Measurements from ENCODE around the gene UBR4.
A peak's percentile ranks its signal among the peaks of the same experiment; 100 is the strongest.

The UBR4 gene

GRCh38 chr1:19061798-19062197 is 148.3 kb downstream of the UBR4 start:
- DNase-seq (ENCODE audit: extremely low read depth in 1 of 2, low read depth in 1 of 2), result no peak

GRCh38 chr1:19061343-19061742 is 148.7 kb downstream of the UBR4 start:
- DNase-seq (ENCODE audit: extremely low read depth in 1 of 2, low read depth in 1 of 2), result no peak

- no peak for DNase-seq (ENCODE audit: extremely low read depth in 1 of 2, low read depth in 1 of 2)
Measured at GRCh38 chr1:19059773-19060172, 150.3 kb downstream of the UBR4 start.

DNA sequence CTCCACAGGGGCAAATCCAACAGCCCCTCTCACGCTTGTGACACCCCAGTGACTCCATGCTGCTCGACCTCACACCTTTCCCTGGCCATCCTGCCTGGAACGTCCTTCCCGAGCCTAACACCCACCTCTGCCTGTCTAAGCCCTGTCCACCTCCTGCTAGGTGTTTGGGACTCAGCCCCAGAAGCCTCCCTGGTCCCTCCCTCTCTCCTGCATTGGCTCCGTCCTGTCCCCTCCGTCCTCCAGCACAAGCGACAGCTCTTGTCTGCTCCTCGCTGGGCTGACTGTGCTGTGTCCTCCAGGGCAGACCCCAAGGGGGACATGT is 151.6 kb downstream of the UBR4 start:
- no peak for DNase-seq (ENCODE audit: extremely low read depth in 1 of 2, low read depth in 1 of 2)

DNA sequence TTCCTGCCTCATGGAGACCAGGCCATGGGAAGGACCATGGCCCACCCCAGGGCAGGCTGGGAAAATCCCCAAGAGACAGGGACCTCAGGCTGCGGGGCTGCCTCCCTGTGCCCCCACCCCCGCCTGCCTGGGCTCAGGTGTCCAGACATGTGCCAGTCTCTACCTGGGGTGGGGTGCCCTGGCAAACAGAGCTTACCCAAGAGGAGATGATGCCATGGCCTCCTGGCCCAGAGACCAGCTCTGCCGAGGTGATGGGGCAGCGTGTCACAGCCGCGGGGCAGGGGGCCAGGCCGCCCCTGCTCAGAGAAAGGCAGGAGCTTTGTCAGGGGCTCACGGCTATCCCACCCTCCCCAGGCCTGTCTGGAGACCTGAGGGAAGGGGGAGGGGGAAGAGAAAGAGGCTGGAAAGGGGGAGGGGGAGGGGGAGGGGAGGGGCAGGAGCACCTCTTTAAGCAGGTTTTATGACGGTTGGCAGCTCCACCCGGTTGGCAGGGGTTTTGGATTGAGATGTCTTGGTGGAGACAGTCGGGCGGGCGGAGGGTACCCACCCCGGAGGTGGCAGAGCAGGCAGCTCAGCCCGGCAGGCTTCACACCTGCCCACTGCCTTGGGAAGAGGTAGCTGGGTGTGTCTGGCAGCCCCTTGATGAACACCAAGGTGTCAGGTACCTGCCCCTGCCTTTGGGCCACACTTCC is 152.1 kb downstream of the UBR4 start:
- no peak for DNase-seq (ENCODE audit: extremely low read depth in 1 of 2, low read depth in 1 of 2)

- DNase-seq (ENCODE audit: extremely low read depth in 1 of 2, low read depth in 1 of 2), result no peak
Measured at GRCh38 chr1:19057182-19057779, 152.8 kb downstream of the UBR4 start.

- DNase-seq (ENCODE audit: extremely low read depth in 1 of 2, low read depth in 1 of 2), result no peak
Measured at GRCh38 chr1:19055701-19056100, 154.4 kb downstream of the UBR4 start.

DNA sequence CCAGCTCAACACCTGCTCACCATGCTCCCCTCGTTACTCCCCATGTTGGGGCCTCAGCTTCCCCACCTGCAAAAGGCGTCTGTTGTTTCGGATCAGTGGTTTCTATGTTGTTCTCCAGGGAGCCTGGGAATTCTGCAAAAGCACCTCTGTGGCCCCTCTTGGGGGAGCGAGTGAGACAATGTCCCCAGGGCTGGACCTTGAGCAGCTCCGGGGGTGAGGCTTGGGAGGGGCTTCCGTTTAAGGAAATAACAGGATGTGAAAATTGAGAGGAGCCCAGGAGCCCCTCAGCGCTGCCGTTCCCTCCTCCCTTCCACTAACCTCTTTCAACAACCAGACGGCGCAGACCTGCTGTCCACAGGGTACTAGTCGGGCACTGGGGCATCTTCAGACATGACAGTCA is 155.1 kb downstream of the UBR4 start:
- no peak for DNase-seq (ENCODE audit: extremely low read depth in 1 of 2, low read depth in 1 of 2)

GRCh38 chr1:19054216-19054615 is 155.8 kb downstream of the UBR4 start:
- no peak for DNase-seq (ENCODE audit: extremely low read depth in 1 of 2, low read depth in 1 of 2)

DNA sequence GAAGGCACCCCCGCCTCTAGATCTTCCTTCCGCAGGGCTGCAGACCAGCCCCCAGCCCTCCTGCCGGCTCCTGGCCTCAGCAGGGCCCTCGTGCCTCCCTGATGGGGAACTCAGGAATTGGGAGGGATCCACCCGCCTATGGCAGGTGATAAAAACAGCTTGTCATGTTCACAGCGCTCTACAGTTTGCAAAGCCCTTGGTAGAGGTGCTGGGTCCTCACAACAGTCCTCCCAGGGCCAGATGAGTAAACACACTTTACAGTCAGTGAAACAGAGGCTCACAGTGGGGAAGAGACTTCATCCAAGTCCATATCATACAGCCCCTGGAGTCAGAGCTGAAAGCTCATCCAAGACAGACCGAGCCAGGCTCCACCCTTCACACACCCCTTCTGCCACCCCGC is 156.6 kb downstream of the UBR4 start:
- no peak for DNase-seq (ENCODE audit: extremely low read depth in 1 of 2, low read depth in 1 of 2)

DNA sequence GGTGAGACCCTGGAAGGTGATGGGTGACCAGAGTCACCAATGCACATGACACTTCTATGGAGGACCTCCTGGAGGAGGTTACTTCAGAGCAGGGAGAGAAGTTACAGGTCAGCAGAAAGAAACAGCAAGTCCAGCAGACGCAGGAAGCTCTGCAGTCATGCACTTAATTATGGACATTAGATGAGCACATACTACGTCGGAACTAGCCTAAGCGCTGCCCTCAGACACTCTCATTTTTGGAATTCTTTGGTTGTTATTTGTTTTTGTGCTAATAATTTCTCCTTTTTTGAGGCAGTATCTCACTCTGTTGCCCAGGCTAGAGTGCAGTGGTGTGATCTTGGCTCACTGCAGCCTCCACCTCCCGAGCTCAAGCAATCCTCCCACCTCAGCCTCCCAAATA is 160.3 kb downstream of the UBR4 start:
- DNase-seq (ENCODE audit: extremely low read depth in 1 of 2, low read depth in 1 of 2), result no peak

DNA sequence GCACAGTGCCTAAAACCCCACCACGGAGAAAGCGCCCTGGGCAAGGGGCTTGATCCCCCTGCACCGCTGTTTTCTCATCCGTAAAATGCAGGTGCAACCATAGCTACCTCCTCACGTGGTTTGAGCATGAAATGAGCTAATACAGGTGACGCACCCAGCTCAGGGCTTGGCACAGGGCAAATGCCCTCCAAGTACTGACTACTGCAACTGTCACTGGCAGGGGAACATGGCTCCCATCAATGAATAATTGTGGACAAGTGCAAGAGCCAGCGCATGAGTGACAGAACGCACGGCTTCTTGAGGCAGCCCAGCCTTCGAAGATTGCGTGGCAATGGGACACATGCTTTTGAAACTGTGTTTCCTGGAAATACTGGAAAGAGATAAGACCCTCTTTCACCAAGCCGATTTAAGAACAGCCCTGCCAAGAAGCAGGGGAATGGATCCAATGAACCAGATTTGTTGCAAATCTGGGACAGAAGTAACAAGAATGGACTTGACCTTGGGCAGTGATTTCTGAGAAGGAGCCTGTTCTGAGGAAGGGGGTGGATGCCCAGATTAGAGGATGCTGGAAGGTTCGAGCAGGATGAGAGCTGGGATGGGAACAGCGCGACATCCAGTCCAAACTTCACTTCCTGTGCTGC is 160.8 kb downstream of the UBR4 start:
- DNase-seq (ENCODE audit: extremely low read depth in 1 of 2, low read depth in 1 of 2), result no peak

GRCh38 chr1:19046972-19047731 is 162.9 kb downstream of the UBR4 start:
- no peak for DNase-seq (ENCODE audit: extremely low read depth in 1 of 2, low read depth in 1 of 2)

DNA sequence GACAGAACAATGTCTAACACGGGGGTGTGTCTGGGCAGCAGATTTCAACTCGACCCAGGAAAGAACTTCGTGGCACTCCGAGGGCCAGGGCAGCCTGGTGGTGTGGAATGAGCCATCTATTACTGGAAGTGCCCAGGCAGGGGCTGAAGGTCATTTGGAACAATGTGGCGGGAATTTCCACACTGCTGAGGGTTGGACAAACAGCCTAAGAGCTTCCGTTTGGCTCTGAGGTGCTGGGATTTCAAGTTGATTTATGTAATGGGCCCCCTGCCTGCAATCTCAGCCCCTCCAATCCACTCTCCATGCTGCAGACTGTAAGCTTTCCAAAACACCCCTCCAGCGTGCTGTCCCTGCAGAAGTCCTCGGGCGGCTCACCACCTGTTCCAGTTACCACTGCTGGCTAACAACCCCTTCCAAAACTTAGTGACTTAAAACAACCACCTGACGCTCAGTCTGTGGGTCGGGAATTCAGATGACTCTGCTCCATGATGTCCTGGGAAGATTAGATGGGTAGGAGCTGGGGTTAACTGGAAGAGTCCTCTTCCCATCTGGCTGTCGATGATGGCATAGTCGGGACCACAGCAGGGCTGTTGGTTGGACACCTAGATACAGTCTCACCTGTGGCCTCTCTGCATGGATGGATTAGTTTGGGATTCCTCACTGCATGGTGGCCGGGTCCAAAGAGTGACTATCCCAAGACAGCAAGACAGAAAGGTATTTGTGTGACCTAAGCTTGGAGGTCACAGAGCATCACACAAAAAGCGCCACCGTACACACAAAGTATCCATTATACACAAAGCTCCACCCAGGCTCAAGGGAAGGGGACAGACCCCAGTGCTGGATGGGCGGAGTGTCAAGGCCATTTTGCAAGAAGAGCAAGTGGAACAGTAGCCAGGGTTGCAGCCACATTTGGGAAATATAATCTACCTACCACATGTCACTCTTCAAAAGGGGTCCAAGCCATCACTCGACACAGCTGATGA is 163.9 kb downstream of the UBR4 start:
- DNase-seq (ENCODE audit: extremely low read depth in 1 of 2, low read depth in 1 of 2), result no peak

- DNase-seq (ENCODE audit: extremely low read depth in 1 of 2, low read depth in 1 of 2), result peak; percentile 5 to 14
Measured at GRCh38 chr1:19044975-19045831, 164.9 kb downstream of the UBR4 start.

DNA sequence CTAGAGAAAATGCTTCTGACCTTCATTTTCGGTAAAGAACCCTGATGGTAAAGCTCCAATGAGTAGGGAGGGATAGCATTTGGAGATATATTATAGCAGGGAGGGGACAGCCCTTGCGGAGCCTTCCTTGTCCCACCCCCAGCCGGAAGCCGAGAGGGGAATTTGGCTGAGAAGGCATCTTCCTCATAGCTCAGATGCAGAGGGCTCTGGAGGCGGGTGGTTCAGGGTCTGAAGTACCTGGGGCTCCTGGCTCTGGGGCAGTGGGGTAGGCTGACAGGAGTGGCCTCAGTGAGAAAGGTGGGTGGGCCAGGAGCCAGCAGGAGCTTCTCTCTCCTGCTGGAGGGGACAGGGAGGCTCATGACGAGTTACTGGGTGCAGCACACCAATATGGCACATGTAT is 165.6 kb downstream of the UBR4 start:
- no peak for DNase-seq (ENCODE audit: extremely low read depth in 1 of 2, low read depth in 1 of 2)

DNA sequence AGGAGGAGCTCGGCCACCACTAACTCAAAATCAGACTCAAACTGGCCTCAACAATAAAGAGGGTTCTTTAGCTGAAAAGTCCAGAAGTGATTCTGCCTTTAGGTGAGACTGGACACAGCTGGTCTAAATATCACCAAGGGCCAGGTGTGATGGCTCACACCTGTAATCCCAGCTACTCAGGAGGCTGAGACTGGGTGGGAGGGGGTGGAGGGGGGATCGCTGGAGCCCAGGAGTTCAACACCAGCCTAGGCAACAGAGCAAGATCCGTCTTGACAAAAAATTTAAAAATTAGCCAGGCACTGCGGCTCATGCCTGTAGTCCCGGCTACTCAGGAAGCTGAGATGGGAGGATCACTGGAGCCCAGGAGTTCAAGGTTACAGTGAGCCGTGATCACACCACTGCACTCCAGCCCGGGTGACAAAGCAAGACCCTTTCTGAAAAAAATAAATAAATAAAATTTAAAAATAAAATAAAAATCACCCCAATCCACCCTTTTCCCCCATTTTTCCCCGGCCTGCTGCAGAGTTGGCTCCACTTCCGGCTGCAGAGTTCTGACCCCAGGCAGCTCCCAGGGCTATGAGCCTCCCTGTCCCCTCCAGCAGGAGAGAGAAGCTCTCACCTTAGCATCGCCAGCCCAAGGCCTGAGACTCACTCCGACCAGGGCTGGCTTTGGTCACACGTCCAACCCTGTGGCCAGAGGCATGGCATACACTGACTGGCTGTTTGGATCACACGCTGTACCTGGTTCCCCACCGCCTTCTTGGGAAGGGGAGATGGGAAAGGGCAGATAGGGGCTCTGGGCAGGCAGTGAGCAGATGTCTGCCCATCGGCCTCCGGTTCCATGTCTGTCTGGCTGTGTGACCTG is 166.3 kb downstream of the UBR4 start:
- DNase-seq (ENCODE audit: extremely low read depth in 1 of 2, low read depth in 1 of 2), result no peak

GRCh38 chr1:19042675-19043578 is 167.1 kb downstream of the UBR4 start:
- peak in 1 of 2 donors; percentile 10 for DNase-seq (ENCODE audit: extremely low read depth in 1 of 2, low read depth in 1 of 2)
